ENCODE data around the gene SLC13A3.

SLC13A3 gene

GRCh38 chr20:46564241-46564957 is 86.9 kb downstream of the SLC13A3 start:
- Histone ChIP-seq H3K36me3 (ENCODE audit: control insufficient read depth in 4 of 4, insufficient read depth in 4 of 4, low read length in 3 of 4) (no peaks in the 10 kb centered on the region), H3K27ac (ENCODE audit: insufficient read depth in 1 of 2, low read depth in 1 of 2, low read length in 2 of 2, poor library complexity in 1 of 2, severe bottlenecking in 2 of 2) (no peak overlapping the region), H3K9me3 (ENCODE audit: control extremely low read depth in 1 of 5, control insufficient read depth in 4 of 5, insufficient read depth in 2 of 5, low read depth in 1 of 5, low read length in 4 of 5) (no peaks in the 10 kb centered on the region), H3K27me3 (replicated peaks in 2 of 5; ENCODE audit: control insufficient read depth in 4 of 5, insufficient read depth in 5 of 5, low read length in 4 of 5) (peaks cover 0 to 2% (median 0%) of the 10 kb centered on the region in 5 experiments), H3K4me3 (ENCODE audit: control insufficient read depth in 1 of 7, extremely low read depth in 1 of 7, insufficient read depth in 4 of 7, low read depth in 2 of 7, low read length in 6 of 7) (no peak overlapping the region), H3K4me1 (ENCODE audit: control extremely low read depth in 1 of 4, control insufficient read depth in 4 of 4, insufficient read depth in 4 of 4, low read length in 3 of 4) (peaks cover 0 to 26% (median 15%) of the 10 kb centered on the region in 4 experiments)
- CTCF ChIA-PET, result interaction anchor here (1.6 to 1.9 kb wide), 4 partner anchors 9 to 116 kb away, joined by 3 to 9 read pairs (median 6); no protein-coding TSS in a partner anchor
- WGBS (ENCODE audit: insufficient coverage), result 64% methylated on average over 3 of the region's 7 CpGs
- POLR2A ChIA-PET, result no interaction called here
- DNase-seq, result no peak

- 13% methylated on average over 2 of the region's 2 CpGs for WGBS (ENCODE audit: insufficient coverage)
- Histone ChIP-seq H3K4me3 (ENCODE audit: control insufficient read depth in 1 of 7, extremely low read depth in 1 of 7, insufficient read depth in 4 of 7, low read depth in 2 of 7, low read length in 6 of 7) (no peak overlapping the region), H3K4me1 (ENCODE audit: control extremely low read depth in 1 of 4, control insufficient read depth in 4 of 4, insufficient read depth in 4 of 4, low read length in 3 of 4) (peaks cover 0 to 21% (median 14%) of the 10 kb centered on the region in 4 experiments), H3K9me3 (ENCODE audit: control extremely low read depth in 1 of 5, control insufficient read depth in 4 of 5, insufficient read depth in 2 of 5, low read depth in 1 of 5, low read length in 4 of 5) (no peaks in the 10 kb centered on the region), H3K27me3 (replicated peaks in 2 of 5; ENCODE audit: control insufficient read depth in 4 of 5, insufficient read depth in 5 of 5, low read length in 4 of 5) (peaks cover 0 to 2% (median 0%) of the 10 kb centered on the region in 5 experiments), H3K27ac (ENCODE audit: insufficient read depth in 1 of 2, low read depth in 1 of 2, low read length in 2 of 2, poor library complexity in 1 of 2, severe bottlenecking in 2 of 2) (no peak overlapping the region), H3K36me3 (ENCODE audit: control insufficient read depth in 4 of 4, insufficient read depth in 4 of 4, low read length in 3 of 4) (no peaks in the 10 kb centered on the region)
- POLR2A ChIA-PET, result no interaction called here
- CTCF ChIA-PET, result interaction anchor here (1.6 to 1.9 kb wide), 4 partner anchors 9 to 117 kb away, joined by 3 to 9 read pairs (median 6); no protein-coding TSS in a partner anchor
- DNase-seq, result no peak
Measured at GRCh38 chr20:46563860-46564221, 87.4 kb downstream of the SLC13A3 start.

- ChIA-PET POLR2A (no interaction called here), CTCF (interaction anchor here (0.9 to 1.9 kb wide), 5 partner anchors 9 to 121 kb away, joined by 3 to 8 read pairs (median 3); no protein-coding TSS in a partner anchor)
- DNase-seq, result no peak
- no peak overlapping the region for H3K27ac ChIP-seq (ENCODE audit: insufficient read depth in 1 of 2, low read depth in 1 of 2, low read length in 2 of 2, poor library complexity in 1 of 2, severe bottlenecking in 2 of 2)
- 92% methylated on average over 16 of the region's 16 CpGs for WGBS (ENCODE audit: insufficient coverage)
- no peak overlapping the region for H3K4me3 ChIP-seq (ENCODE audit: control insufficient read depth in 1 of 7, extremely low read depth in 1 of 7, insufficient read depth in 4 of 7, low read depth in 2 of 7, low read length in 6 of 7)
- H3K4me1 ChIP-seq (ENCODE audit: control extremely low read depth in 1 of 4, control insufficient read depth in 4 of 4, insufficient read depth in 4 of 4, low read length in 3 of 4), result peaks cover 0 to 16% (median 10%) of the 10 kb centered on the region in 4 experiments
- peaks cover 0 to 2% (median 0%) of the 10 kb centered on the region in 5 experiments for H3K27me3 ChIP-seq (replicated peaks in 2 of 5; ENCODE audit: control insufficient read depth in 4 of 5, insufficient read depth in 5 of 5, low read length in 4 of 5)
- H3K9me3 ChIP-seq (ENCODE audit: control extremely low read depth in 1 of 5, control insufficient read depth in 4 of 5, insufficient read depth in 2 of 5, low read depth in 1 of 5, low read length in 4 of 5), result no peaks in the 10 kb centered on the region
- H3K36me3 ChIP-seq (ENCODE audit: control insufficient read depth in 4 of 4, insufficient read depth in 4 of 4, low read length in 3 of 4), result no peaks in the 10 kb centered on the region
Measured at GRCh38 chr20:46563170-46563859, 87.9 kb downstream of the SLC13A3 start.

GRCh38 chr20:46562373-46563169 is 88.7 kb downstream of the SLC13A3 start:
- Histone ChIP-seq H3K27ac (ENCODE audit: insufficient read depth in 1 of 2, low read depth in 1 of 2, low read length in 2 of 2, poor library complexity in 1 of 2, severe bottlenecking in 2 of 2) (no peak overlapping the region), H3K9me3 (ENCODE audit: control extremely low read depth in 1 of 5, control insufficient read depth in 4 of 5, insufficient read depth in 2 of 5, low read depth in 1 of 5, low read length in 4 of 5) (no peaks in the 10 kb centered on the region), H3K4me1 (ENCODE audit: control extremely low read depth in 1 of 4, control insufficient read depth in 4 of 4, insufficient read depth in 4 of 4, low read length in 3 of 4) (peaks cover 0 to 16% (median 10%) of the 10 kb centered on the region in 4 experiments), H3K36me3 (ENCODE audit: control insufficient read depth in 4 of 4, insufficient read depth in 4 of 4, low read length in 3 of 4) (no peaks in the 10 kb centered on the region), H3K4me3 (ENCODE audit: control insufficient read depth in 1 of 7, extremely low read depth in 1 of 7, insufficient read depth in 4 of 7, low read depth in 2 of 7, low read length in 6 of 7) (peak overlapping the region in 5 of 7 experiments; percentile 44 to 71 (median 51)), H3K27me3 (replicated peaks in 2 of 5; ENCODE audit: control insufficient read depth in 4 of 5, insufficient read depth in 5 of 5, low read length in 4 of 5) (peaks cover 0 to 2% (median 0%) of the 10 kb centered on the region in 5 experiments)
- ChIA-PET CTCF (interaction anchor here (0.9 to 2.1 kb wide), 8 partner anchors 9 to 125 kb away, joined by 3 to 6 read pairs (median 3); no protein-coding TSS in a partner anchor), POLR2A (interaction anchor here (0.5 kb wide), 1 partner anchor 1655 kb away, joined by 3 read pairs; no protein-coding TSS in a partner anchor)
- peak; percentile 62 to 78 (median 72) for DNase-seq
- WGBS (ENCODE audit: insufficient coverage), result 33% methylated on average over 14 of the region's 19 CpGs

GRCh38 chr20:46562009-46562372 is 89.3 kb downstream of the SLC13A3 start:
- H3K4me3 ChIP-seq (ENCODE audit: control insufficient read depth in 1 of 7, extremely low read depth in 1 of 7, insufficient read depth in 4 of 7, low read depth in 2 of 7, low read length in 6 of 7), result peak overlapping the region in 5 of 7 experiments; percentile 44 to 71 (median 51)
- ChIA-PET CTCF (interaction anchor here (0.7 to 2.1 kb wide), 9 partner anchors 9 to 125 kb away, joined by 3 to 6 read pairs (median 4); partner anchors contain the start of gene OCSTAMP), POLR2A (interaction anchor here (0.5 kb wide), 1 partner anchor 1654 kb away, joined by 3 read pairs; no protein-coding TSS in a partner anchor)
- peaks cover 0 to 2% (median 0%) of the 10 kb centered on the region in 5 experiments for H3K27me3 ChIP-seq (replicated peaks in 2 of 5; ENCODE audit: control insufficient read depth in 4 of 5, insufficient read depth in 5 of 5, low read length in 4 of 5)
- no peak for DNase-seq
- 54% methylated on average over 5 of the region's 5 CpGs for WGBS (ENCODE audit: insufficient coverage)
- H3K9me3 ChIP-seq (ENCODE audit: control extremely low read depth in 1 of 5, control insufficient read depth in 4 of 5, insufficient read depth in 2 of 5, low read depth in 1 of 5, low read length in 4 of 5), result no peaks in the 10 kb centered on the region
- H3K27ac ChIP-seq (ENCODE audit: insufficient read depth in 1 of 2, low read depth in 1 of 2, low read length in 2 of 2, poor library complexity in 1 of 2, severe bottlenecking in 2 of 2), result no peak overlapping the region
- H3K4me1 ChIP-seq (ENCODE audit: control extremely low read depth in 1 of 4, control insufficient read depth in 4 of 4, insufficient read depth in 4 of 4, low read length in 3 of 4), result peaks cover 0 to 15% (median 10%) of the 10 kb centered on the region in 4 experiments
- no peaks in the 10 kb centered on the region for H3K36me3 ChIP-seq (ENCODE audit: control insufficient read depth in 4 of 4, insufficient read depth in 4 of 4, low read length in 3 of 4)

- H3K9me3 ChIP-seq (ENCODE audit: control extremely low read depth in 1 of 5, control insufficient read depth in 4 of 5, insufficient read depth in 2 of 5, low read depth in 1 of 5, low read length in 4 of 5), result no peaks in the 10 kb centered on the region
- ChIA-PET POLR2A (interaction anchor here (1.0 kb wide), 1 partner anchor 9 kb away, joined by 3 read pairs; the partner anchor contains the start of gene OCSTAMP), CTCF (interaction anchor here (0.9 to 1.9 kb wide), 7 partner anchors 9 to 122 kb away, joined by 3 to 9 read pairs (median 5); no protein-coding TSS in a partner anchor)
- peak in 2 of 3 donors; percentile 35 to 44 for DNase-seq
- H3K27me3 ChIP-seq (replicated peaks in 2 of 5; ENCODE audit: control insufficient read depth in 4 of 5, insufficient read depth in 5 of 5, low read length in 4 of 5), result peaks cover 0 to 5% (median 0%) of the 10 kb centered on the region in 5 experiments
- WGBS (ENCODE audit: insufficient coverage), result 78% methylated on average over 7 of the region's 7 CpGs
- no peak overlapping the region for H3K27ac ChIP-seq (ENCODE audit: insufficient read depth in 1 of 2, low read depth in 1 of 2, low read length in 2 of 2, poor library complexity in 1 of 2, severe bottlenecking in 2 of 2)
- H3K36me3 ChIP-seq (ENCODE audit: control insufficient read depth in 4 of 4, insufficient read depth in 4 of 4, low read length in 3 of 4), result no peaks in the 10 kb centered on the region
- H3K4me3 ChIP-seq (ENCODE audit: control insufficient read depth in 1 of 7, extremely low read depth in 1 of 7, insufficient read depth in 4 of 7, low read depth in 2 of 7, low read length in 6 of 7), result no peak overlapping the region
- H3K4me1 ChIP-seq (ENCODE audit: control extremely low read depth in 1 of 4, control insufficient read depth in 4 of 4, insufficient read depth in 4 of 4, low read length in 3 of 4), result peaks cover 0 to 15% (median 10%) of the 10 kb centered on the region in 4 experiments
Measured at GRCh38 chr20:46559685-46560440, 91.4 kb downstream of the SLC13A3 start.
